Loucy (cell line): Measurements from ENCODE around the gene KCNQ4.

ENCODE experiments used
- EZH2phosphoT487 ChIP-seq: fragments of 200-600 bp; IDR thresholded peaks from 2 replicates; pipeline ENCODE4 v1.6.1; 2018; ENCODE audit warnings: antibody characterized with exemption, mild to moderate bottlenecking, moderate library complexity, borderline replicate concordance
- TF ChIP-seq, protein P1 (sequence below): fragments of 200-600 bp; sonication (generic); conservative IDR thresholded peaks from 2 replicates; pipeline ENCODE4 v1.5.1; 2014; ENCODE audit warnings: mild to moderate bottlenecking, antibody characterized with exemption, low read length

DNA sequence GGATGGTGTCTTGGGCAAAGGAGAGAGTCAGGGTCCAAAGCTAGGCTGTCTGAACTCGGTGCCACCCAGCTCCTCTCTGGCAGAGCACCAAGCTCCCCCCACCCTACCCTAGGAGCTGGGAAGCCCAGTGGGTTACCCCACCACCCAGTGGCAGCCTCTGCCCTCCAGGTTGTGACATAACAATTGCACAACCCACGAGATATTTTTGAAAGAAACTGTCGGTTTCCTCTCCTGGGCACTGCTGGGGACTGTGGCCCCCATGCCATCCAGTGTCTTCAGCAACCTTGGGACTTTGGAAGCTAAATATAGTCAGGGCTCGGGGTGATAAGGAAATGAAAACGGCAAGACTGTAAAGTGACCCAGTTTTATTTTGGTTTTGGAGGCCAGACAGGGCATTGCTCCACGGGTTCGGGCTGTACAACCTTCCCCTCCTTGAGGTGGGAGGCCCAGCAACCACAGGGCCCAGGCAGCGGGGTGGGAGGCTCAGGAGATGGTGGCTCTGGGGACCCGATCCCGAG is 77.2 kb downstream of the KCNQ4 start:
- TF ChIP-seq, protein P1, sequence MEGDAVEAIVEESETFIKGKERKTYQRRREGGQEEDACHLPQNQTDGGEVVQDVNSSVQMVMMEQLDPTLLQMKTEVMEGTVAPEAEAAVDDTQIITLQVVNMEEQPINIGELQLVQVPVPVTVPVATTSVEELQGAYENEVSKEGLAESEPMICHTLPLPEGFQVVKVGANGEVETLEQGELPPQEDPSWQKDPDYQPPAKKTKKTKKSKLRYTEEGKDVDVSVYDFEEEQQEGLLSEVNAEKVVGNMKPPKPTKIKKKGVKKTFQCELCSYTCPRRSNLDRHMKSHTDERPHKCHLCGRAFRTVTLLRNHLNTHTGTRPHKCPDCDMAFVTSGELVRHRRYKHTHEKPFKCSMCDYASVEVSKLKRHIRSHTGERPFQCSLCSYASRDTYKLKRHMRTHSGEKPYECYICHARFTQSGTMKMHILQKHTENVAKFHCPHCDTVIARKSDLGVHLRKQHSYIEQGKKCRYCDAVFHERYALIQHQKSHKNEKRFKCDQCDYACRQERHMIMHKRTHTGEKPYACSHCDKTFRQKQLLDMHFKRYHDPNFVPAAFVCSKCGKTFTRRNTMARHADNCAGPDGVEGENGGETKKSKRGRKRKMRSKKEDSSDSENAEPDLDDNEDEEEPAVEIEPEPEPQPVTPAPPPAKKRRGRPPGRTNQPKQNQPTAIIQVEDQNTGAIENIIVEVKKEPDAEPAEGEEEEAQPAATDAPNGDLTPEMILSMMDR: no peak
- TF ChIP-seq EZH2phosphoT487: no peak
